NB4 (cell line): ENCODE measurements around the gene NDC1.

Experiments
- DNase-seq: peaks from one replicate; pipeline ENCODE4 v3.0.0; 2010; ENCODE audit warnings: low read depth
- H3K4me3 ChIP-seq: one replicate; pipeline ENCODE4 v1.5.1; 2011; ENCODE audit warnings: mild to moderate bottlenecking, low read depth, low read length, moderate library complexity
- CTCF ChIP-seq: IDR thresholded peaks from one replicate; pipeline ENCODE4 v1.5.1; 2012; ENCODE audit warnings: low read depth, low read length
- MAX ChIP-seq: IDR thresholded peaks from 2 replicates; pipeline ENCODE4 v1.6.1; 2011; ENCODE audit warnings: low read depth, low read length
- MYC ChIP-seq: IDR thresholded peaks from 2 replicates; pipeline ENCODE4 v1.6.1; 2011; ENCODE audit warnings: low read depth, low read length
- POLR2A ChIP-seq: IDR thresholded peaks from 2 replicates; pipeline ENCODE4 v1.6.1; 2011; ENCODE audit warnings: mild to moderate bottlenecking; ENCODE audit not compliant: insufficient read length; ENCODE audit errors: extremely low read depth

The NDC1 gene

DNA sequence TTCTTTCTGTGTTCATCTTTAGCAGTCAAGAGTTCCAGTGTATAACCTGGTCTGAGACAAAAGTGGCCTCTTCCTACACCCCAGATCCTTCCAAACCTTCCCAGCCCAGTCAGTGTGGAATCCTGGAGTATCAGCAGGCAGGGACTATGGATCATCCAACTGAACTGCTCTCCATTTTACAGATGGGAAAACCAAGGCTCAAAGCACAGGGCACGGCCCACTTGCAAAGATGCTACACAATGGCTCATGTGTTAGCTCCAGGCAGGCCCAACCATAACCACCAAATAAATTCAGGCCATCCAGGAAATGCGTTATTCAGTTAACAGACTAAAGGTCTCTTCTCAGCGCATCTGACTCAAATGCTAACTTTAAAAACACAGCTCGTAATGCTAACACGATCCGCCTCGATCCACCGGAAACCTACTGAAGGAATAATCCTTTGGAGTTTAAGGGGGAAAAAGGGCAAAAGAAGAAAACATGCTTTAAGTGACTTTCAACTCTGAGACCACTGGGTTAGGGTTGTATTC lies 106.3 kb downstream of the NDC1 start:
- DNase-seq: no peak
- no peak for TF ChIP-seq MYC
- TF ChIP-seq CTCF: no peak
- TF ChIP-seq POLR2A: no peak
- TF ChIP-seq MAX: no peak
- H3K4me3 ChIP-seq: no peak overlapping the region

DNA sequence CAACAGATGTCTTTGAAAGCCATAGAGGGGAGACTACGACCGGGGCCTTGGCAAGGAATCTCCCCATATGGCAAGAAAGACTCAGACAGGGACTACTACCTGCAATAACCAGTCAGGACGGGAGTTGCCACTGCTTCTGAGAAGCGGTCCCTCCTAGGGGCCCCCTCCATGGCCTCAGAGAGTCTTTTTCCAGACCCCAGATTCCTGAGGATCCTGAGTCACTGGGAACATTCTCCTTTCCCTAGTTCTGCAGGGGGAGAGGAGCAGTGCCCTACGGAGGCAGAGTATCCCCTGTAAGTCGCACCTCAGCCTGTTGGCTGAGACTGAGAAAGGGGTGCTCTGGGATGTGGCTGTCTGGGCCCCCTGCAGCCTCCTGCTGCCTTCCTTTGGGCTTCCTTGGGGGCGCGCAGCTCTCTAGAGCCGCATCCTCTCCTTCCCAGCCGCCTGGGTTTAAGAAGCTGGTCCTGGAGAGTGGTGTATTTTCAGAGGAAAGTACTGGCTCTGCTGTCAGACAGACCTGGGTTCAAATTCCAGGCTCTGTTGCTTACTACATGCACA lies 107.0 kb downstream of the NDC1 start:
- no peak for DNase-seq
- no peak overlapping the region for H3K4me3 ChIP-seq
- TF ChIP-seq MYC (no peak), POLR2A (no peak), MAX (no peak), CTCF (no peak)

DNA sequence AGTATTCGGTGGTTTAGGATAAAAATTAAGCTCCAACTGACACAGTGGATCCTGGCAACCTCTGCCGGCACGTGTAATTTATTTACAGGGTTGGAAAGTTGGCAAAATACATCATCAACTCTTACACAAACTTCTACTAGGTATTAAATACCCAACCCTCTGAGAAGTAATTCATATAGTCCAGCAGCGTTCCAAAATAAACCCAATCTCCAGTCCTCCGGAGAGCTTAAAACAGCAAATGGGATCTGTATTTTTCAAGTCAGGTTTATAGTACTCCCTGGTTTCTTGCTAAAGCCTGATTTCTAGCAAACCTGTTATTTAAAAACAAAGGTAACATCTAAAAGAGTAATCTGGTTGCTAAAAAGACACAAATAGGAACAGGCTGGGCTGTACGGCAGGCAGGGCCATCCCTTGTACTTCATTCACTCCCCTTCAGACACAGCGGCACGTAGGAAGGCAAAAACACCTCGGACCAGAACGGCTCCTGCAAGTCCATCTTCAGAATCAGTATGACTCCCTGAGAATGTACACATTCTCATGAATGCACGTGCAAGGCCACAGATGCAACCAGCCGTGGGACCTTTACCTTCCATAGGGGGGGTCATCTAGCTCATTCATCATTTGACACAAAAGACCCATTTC lies 107.8 kb downstream of the NDC1 start:
- H3K4me3 ChIP-seq: no peak overlapping the region
- TF ChIP-seq MYC (no peak), CTCF (no peak), POLR2A (no peak), MAX (no peak)
- DNase-seq: no peak

- no peak overlapping the region for H3K4me3 ChIP-seq
- TF ChIP-seq MAX (no peak), POLR2A (no peak), CTCF (no peak), MYC (no peak)
- DNase-seq: no peak
Observed at GRCh38 chr1:53729456-53730223, 108.5 kb downstream of the NDC1 start.

DNA sequence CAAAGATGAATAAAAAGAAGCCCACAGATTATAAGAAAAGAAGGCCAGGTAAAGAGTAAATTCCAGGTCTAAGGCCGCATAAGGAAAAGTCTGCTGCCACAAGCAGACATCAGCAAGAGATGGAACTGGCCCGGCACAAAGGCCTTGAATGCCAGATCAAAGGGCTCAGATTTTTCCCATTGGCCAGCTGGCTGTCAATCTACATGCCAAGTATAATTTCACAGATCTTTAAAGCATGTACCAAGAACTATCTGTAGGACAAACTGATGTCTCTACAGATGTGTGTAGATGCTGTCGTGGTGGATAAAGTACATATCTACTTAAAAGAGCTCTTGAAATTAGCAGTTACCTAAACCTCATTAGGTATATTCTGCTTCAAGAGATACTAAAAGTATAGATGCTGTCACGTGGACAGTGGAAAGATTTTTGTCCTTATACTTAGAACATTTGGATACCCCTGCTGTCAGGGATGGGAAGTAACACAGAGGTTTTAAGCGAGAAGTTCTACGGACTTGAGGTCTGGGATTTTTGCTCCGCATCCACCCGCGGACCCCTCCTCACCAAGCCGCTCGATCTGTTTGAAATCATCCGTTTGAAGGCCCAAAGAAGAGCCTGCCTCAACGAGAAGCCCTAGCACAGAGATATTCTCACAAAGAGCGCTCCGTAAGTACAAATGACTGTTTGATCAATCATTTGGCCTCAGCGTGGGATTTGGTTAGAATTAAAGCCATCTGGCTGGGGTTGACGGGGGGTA lies 109.2 kb downstream of the NDC1 start:
- H3K4me3 ChIP-seq: no peak overlapping the region
- TF ChIP-seq CTCF: no peak
- no peak for TF ChIP-seq MYC
- no peak for TF ChIP-seq MAX
- no peak for TF ChIP-seq POLR2A
- DNase-seq: no peak
